Endothelial cell of umbilical vein (primary cell): ENCODE measurements around the gene LCE4A. TPM values are rescaled to one million over a fixed set of nuclear protein-coding genes. Genes with fewer than 3 reads are reported as not detected.

ENCODE experiments used
- BruUV-seq: library from RNA; stranded (reverse); fragments of 400-500 nt; replicated peaks from 2 replicates; lab custom pipeline; 2021; lab: Mats Ljungman, UMichigan
- CTCF ChIA-PET: fragments of 300-600, 350-600 bp; sonication (Branson Sonifier 250); formaldehyde crosslinking; loops from one replicate; lab custom pipeline; 2021; ENCODE audit warnings: antibody characterized with exemption, inconsistent platforms; lab: Charles Lee
- POLR2A ChIA-PET: fragments of 300-600, 350-600 bp; sonication (Branson Sonifier 250); formaldehyde crosslinking; loops from one replicate; lab custom pipeline; 2021; ENCODE audit warnings: antibody characterized with exemption, inconsistent platforms; lab: Charles Lee
- DNase-seq: peaks from one replicate; pipeline ENCODE4 v3.0.0-alpha.2; 2011; ENCODE audit warnings: low read depth, low spot score
- FAIRE-seq: peaks from 2 replicates; lab custom pipeline; 2011; peaks lifted over from hg19 to GRCh38; lab: Jason Lieb, UNC
- H2AFZ ChIP-seq: 2 replicates; pipeline ENCODE4 v1.6.0; 2012; ENCODE audit warnings: low read depth, low read length, control low read depth, inconsistent platforms
- H3K27ac ChIP-seq: 2 replicates; pipeline ENCODE4 v1.5.1; 2011; ENCODE audit warnings: low read depth, mild to moderate bottlenecking, control low read depth, low read length, moderate library complexity; ENCODE audit not compliant: insufficient read depth
- H3K27me3 ChIP-seq, 2 experiments: 2 replicates each; pipeline versions ENCODE4 v1.6.0 to v1.6.1; 2011; ENCODE audit warnings: low read length in 2 of 2, mixed read lengths in 1 of 2; ENCODE audit not compliant: control insufficient read depth in 2 of 2, insufficient read depth in 2 of 2
- H3K36me3 ChIP-seq, 2 experiments: 2 replicates in 1 of 2; 3 replicates in 1 of 2; pipeline ENCODE4 v1.5.1; 2011; ENCODE audit warnings: low read length in 2 of 2, mild to moderate bottlenecking in 1 of 2, moderate library complexity in 1 of 2; ENCODE audit not compliant: control insufficient read depth in 2 of 2, insufficient read depth in 2 of 2; ENCODE audit errors: extremely low read depth in 1 of 2
- H3K4me1 ChIP-seq: 3 replicates; pipeline ENCODE4 v1.5.1; 2011; ENCODE audit warnings: mild to moderate bottlenecking, low read length; ENCODE audit not compliant: control insufficient read depth, insufficient read depth; ENCODE audit errors: extremely low read depth
- H3K4me2 ChIP-seq: 2 replicates; pipeline ENCODE4 v1.6.1; 2011; ENCODE audit warnings: low read length, control low read depth, mixed read lengths; ENCODE audit not compliant: insufficient read depth
- H3K4me3 ChIP-seq, 3 experiments: fragments of 200-600 bp in 1 of 3; sonication (generic), shearing (Covaris generic) in 1 of 3; replicated peaks in 1 of 3; 2 replicates each; pipeline ENCODE4 v1.5.1; 2011 to 2016; ENCODE audit warnings: control low read depth in 3 of 3, low read length in 3 of 3, mild to moderate bottlenecking in 2 of 3, inconsistent platforms in 1 of 3, low read depth in 1 of 3, moderate library complexity in 1 of 3; ENCODE audit not compliant: insufficient read depth in 1 of 3
- H3K79me2 ChIP-seq: 2 replicates; pipeline ENCODE4 v1.6.0; 2012; ENCODE audit warnings: low read length, inconsistent platforms; ENCODE audit not compliant: control insufficient read depth, insufficient read depth
- H3K9ac ChIP-seq: replicated peaks from 2 replicates; pipeline ENCODE3; 2011; ENCODE audit warnings: low read length, control low read depth; ENCODE audit not compliant: insufficient read depth; ENCODE audit errors: extremely low read depth
- H3K9me1 ChIP-seq: replicated peaks from 3 replicates; pipeline ENCODE4 v1.6.0; 2011; ENCODE audit warnings: mild to moderate bottlenecking, low read length; ENCODE audit not compliant: control insufficient read depth, insufficient read depth; ENCODE audit errors: extremely low read depth
- H3K9me3 ChIP-seq: replicated peaks from 2 replicates; pipeline ENCODE4 v1.5.1; 2012; ENCODE audit warnings: low read length, inconsistent platforms; ENCODE audit not compliant: control insufficient read depth, insufficient read depth
- H4K20me1 ChIP-seq: replicated peaks from 2 replicates; pipeline ENCODE3; 2011; ENCODE audit warnings: mild to moderate bottlenecking, low read length; ENCODE audit not compliant: control insufficient read depth, insufficient read depth; ENCODE audit errors: extremely low read depth
- EZH2 ChIP-seq: IDR thresholded peaks from 2 replicates; pipeline ENCODE4 v1.6.1; 2012; ENCODE audit warnings: borderline replicate concordance, low read depth, mild to moderate bottlenecking, moderate library complexity, low read length, inconsistent platforms; ENCODE audit not compliant: severe bottlenecking
- FOS ChIP-seq: IDR thresholded peaks from 2 replicates; pipeline ENCODE4 v1.6.1; 2011; ENCODE audit warnings: mild to moderate bottlenecking, low read length, moderate library complexity, borderline replicate concordance; ENCODE audit not compliant: insufficient read depth
- GATA2 ChIP-seq: IDR thresholded peaks from 2 replicates; pipeline ENCODE4 v1.7.0; 2011; ENCODE audit warnings: low read depth, mild to moderate bottlenecking, moderate library complexity, mixed read lengths, low read length; ENCODE audit not compliant: insufficient read length, insufficient read depth
- JUN ChIP-seq: IDR thresholded peaks from 2 replicates; pipeline ENCODE4 v1.6.1; 2011; ENCODE audit warnings: borderline replicate concordance, low read depth; ENCODE audit not compliant: insufficient read length, insufficient read depth
- MYC ChIP-seq: IDR thresholded peaks from one replicate; pipeline ENCODE4 v1.6.1; 2011; ENCODE audit warnings: mild to moderate bottlenecking, low read depth, low read length
- POLR2A ChIP-seq: IDR thresholded peaks from 2 replicates; pipeline ENCODE4 v1.6.1; 2012; ENCODE audit warnings: low read depth, mild to moderate bottlenecking, control low read depth, low read length
- POLR2AphosphoS5 ChIP-seq: IDR thresholded peaks from 2 replicates; pipeline ENCODE4 v1.6.1; 2012; ENCODE audit warnings: low read depth, mild to moderate bottlenecking, control low read depth, low read length, moderate library complexity; ENCODE audit not compliant: insufficient read depth
- dilution Hi-C: fragments of 300-500 bp; cut with MboI; formaldehyde crosslinking; loops from one replicate; pipeline ENCODE4 v1.15.0; 2019; ENCODE audit warnings: low sequenced_read_pairs; ENCODE audit not compliant: extremely low pct_ligation_motif_present
- intact Hi-C: fragments of 100-400 bp; cut with micrococcal nuclease; formaldehyde crosslinking; loops from one replicate; pipeline ENCODE4 v1.10.0; 2022
- polyA plus RNA-seq, 4 experiments: library from polyadenylated mRNA; depleted of rRNA in 3 of 4; stranded (reverse) in 3 of 4; unstranded in 1 of 4; fragments of >200 nt; gene quantifications; 2 replicates each; pipeline versions ENCODE4 v1.2.1 to v1.2.3, GENCODE V29; 2011 to 2012; ENCODE audit warnings: missing spikeins in 1 of 4
- total RNA-seq: library from RNA; stranded (reverse); gene quantifications from 2 replicates; pipeline ENCODE4 v1.2.3, GENCODE V29; 2021
- TF ChIP-seq, protein P1 (sequence below), 2 donors: IDR thresholded peaks; 1 replicate in 1 of 2; 2 replicates in 1 of 2; pipeline ENCODE4 v1.5.1; 2011; ENCODE audit warnings: low read length in 2 of 2, mild to moderate bottlenecking in 2 of 2, moderate library complexity in 2 of 2, control low read depth in 1 of 2, inconsistent platforms in 1 of 2, low read depth in 1 of 2; ENCODE audit not compliant: insufficient read depth in 1 of 2; ENCODE audit errors: extremely low read depth in 1 of 2
- TF ChIP-seq, protein P2 (sequence below): IDR thresholded peaks from 2 replicates; pipeline ENCODE4 v1.6.1; 2011; ENCODE audit not compliant: insufficient read depth, insufficient read length

LCE4A gene
- total and polyA plus RNA-seq, 2 donors (not counting 3 experiments of a cell fraction or from before 2014, with no cell fraction given): not detected

DNA sequence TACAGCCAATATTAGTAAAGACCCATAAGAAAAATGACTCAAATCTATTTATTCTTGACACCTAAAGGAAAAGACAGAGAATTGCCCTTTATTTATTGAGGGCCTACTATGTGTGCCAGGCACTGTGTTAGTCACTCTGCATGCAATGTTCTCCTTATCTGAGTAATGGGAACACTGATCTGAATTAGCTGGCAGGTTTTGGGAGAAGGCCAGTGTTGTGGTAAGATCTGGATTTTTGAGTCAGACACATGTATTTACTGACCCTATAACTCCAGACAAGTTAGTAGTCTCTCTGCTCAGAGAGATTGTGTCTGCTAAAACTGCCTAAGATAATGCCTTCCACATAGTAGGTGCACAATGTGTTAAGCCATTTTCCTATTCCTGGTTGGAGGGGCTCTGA lies 17.3 kb downstream of the LCE4A start:
- Histone ChIP-seq H3K79me2 (no peaks in the 10 kb centered on the region), H3K4me3 (no peak overlapping the region), H3K9me3 (no peaks in the 10 kb centered on the region), H3K27me3 (no peaks in the 10 kb centered on the region), H3K9ac (no peak overlapping the region), H3K9me1 (no peaks in the 10 kb centered on the region), H2AFZ (no peak overlapping the region), H3K4me2 (no peak overlapping the region), H3K27ac (no peak overlapping the region), H3K36me3 (no peaks in the 10 kb centered on the region), H4K20me1 (no peaks in the 10 kb centered on the region), H3K4me1 (no peaks in the 10 kb centered on the region)
- POLR2A ChIA-PET: no interaction called here
- FAIRE-seq (no peak), DNase-seq (no peak)
- TF ChIP-seq, protein P1, sequence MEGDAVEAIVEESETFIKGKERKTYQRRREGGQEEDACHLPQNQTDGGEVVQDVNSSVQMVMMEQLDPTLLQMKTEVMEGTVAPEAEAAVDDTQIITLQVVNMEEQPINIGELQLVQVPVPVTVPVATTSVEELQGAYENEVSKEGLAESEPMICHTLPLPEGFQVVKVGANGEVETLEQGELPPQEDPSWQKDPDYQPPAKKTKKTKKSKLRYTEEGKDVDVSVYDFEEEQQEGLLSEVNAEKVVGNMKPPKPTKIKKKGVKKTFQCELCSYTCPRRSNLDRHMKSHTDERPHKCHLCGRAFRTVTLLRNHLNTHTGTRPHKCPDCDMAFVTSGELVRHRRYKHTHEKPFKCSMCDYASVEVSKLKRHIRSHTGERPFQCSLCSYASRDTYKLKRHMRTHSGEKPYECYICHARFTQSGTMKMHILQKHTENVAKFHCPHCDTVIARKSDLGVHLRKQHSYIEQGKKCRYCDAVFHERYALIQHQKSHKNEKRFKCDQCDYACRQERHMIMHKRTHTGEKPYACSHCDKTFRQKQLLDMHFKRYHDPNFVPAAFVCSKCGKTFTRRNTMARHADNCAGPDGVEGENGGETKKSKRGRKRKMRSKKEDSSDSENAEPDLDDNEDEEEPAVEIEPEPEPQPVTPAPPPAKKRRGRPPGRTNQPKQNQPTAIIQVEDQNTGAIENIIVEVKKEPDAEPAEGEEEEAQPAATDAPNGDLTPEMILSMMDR (IDR thresholded peaks at IDR 0.05; ENCODE audit: extremely low read depth in 1 of 2, insufficient read depth in 1 of 2, low read depth in 1 of 2, low read length in 2 of 2): no peak
- TF ChIP-seq MYC: no peak
- no peak for TF ChIP-seq FOS
- no peak for TF ChIP-seq POLR2AphosphoS5
- TF ChIP-seq, protein P2, sequence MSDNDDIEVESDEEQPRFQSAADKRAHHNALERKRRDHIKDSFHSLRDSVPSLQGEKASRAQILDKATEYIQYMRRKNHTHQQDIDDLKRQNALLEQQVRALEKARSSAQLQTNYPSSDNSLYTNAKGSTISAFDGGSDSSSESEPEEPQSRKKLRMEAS: no peak
- no peak for TF ChIP-seq POLR2A
- TF ChIP-seq GATA2: no peak
- TF ChIP-seq EZH2: no peak
- no peak for TF ChIP-seq JUN
- CTCF ChIA-PET: no interaction called here
- dilution Hi-C loops (no loop called here), intact Hi-C loops (no loop called here)
- BruUV-seq: no TSS peak
